Measurements from ENCODE around the gene IKZF1.

The IKZF1 gene

DNA sequence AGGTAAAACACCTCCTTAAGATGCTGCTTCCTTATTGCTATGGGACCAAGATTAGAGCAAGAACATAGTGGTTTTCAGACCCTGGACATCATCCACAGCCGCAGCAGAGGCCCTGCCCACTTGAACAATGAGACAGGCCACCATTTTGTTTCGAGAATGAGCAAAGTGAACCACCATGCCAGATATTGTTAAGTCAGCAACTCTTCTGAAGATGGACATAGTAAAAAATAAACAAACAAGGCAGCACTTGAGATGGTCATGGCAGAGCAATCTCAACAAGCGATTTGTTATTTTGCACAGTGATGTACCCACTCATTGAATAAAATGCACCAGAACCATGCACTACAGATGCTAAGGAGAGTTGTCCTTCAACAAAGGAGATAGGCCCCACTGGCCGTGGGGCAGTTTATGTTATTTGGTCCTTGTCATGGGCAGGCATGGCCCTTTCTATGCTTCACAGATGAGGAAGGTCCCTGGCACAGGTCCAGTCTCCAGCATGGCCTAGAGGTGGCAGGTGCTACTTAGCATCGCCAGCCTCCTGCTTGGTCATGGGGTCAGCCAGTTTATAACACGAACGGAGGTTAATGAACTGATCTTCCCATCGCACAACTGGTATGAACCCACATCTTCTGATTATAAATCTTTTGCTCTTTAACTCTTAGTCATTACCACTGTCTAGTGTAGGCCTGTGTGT lies 44.1 kb downstream of the IKZF1 start:
- Histone ChIP-seq H3K36me3 (replicated peaks; ENCODE audit: insufficient read depth, low read length) (peaks cover 7% of the 10 kb centered on the region; the same call in 1 of the 2 replicates), H3K27me3 (replicated peaks; ENCODE audit: insufficient read depth, low read length) (no peaks in the 10 kb centered on the region), H3K9ac (ENCODE audit: low read length) (no peak overlapping the region), H3K4me1 (ENCODE audit: low read length) (peaks cover 15% of the 10 kb centered on the region; the same call in 1 of the 2 replicates), H3K4me3 (ENCODE audit: low read length) (no peak overlapping the region), H3K9me3 (replicated peaks; ENCODE audit: insufficient read depth, low read length) (no peaks in the 10 kb centered on the region), H4K20me1 (ENCODE audit: insufficient read depth, low read length) (no peaks in the 10 kb centered on the region), H3K4me2 (ENCODE audit: low read depth, low read length) (no peak overlapping the region), H3K79me2 (ENCODE audit: low read length) (peaks cover 99% of the 10 kb centered on the region), H3K27ac (ENCODE audit: low read length) (no peak overlapping the region), H3F3A (ENCODE audit: insufficient read depth, low read length) (no peaks in the 10 kb centered on the region), H2AFZ (ENCODE audit: low read length) (no peak overlapping the region), H3K9me2 (replicated peaks; ENCODE audit: insufficient read depth, low read length) (no peaks in the 10 kb centered on the region)
- DNase-seq, result no peak
- TF ChIP-seq, protein P1, sequence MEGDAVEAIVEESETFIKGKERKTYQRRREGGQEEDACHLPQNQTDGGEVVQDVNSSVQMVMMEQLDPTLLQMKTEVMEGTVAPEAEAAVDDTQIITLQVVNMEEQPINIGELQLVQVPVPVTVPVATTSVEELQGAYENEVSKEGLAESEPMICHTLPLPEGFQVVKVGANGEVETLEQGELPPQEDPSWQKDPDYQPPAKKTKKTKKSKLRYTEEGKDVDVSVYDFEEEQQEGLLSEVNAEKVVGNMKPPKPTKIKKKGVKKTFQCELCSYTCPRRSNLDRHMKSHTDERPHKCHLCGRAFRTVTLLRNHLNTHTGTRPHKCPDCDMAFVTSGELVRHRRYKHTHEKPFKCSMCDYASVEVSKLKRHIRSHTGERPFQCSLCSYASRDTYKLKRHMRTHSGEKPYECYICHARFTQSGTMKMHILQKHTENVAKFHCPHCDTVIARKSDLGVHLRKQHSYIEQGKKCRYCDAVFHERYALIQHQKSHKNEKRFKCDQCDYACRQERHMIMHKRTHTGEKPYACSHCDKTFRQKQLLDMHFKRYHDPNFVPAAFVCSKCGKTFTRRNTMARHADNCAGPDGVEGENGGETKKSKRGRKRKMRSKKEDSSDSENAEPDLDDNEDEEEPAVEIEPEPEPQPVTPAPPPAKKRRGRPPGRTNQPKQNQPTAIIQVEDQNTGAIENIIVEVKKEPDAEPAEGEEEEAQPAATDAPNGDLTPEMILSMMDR (IDR thresholded peaks at IDR 0.05; ENCODE audit: low read length), result no peak
- no peak for TF ChIP-seq EZH2 (optimal IDR thresholded peaks at IDR 0.05; ENCODE audit: low read depth, low read length)
- TF ChIP-seq EZH2phosphoT487 (IDR thresholded peaks at IDR 0.05; ENCODE audit: low read length), result no peak

DNA sequence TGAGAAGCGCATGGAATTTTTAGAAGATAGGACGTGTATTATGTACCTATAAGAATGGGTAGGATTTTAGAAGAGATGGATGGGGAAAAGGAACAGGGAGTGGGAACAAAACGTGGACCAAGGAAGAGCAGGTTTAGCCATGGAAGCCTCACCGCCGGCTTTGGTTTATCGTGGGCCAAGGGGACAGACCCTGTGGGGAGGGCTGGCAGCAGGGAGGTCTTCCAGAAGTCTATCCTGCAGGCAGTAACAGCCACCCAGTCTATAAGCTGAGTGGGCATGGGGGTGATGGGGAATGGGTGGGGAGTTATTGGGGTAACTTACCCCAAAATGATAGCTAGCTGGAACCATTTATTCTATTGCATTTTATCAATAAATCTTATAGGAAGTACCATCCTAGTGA lies 44.9 kb downstream of the IKZF1 start:
- Histone ChIP-seq H3K4me2 (ENCODE audit: low read depth, low read length) (no peak overlapping the region), H3F3A (ENCODE audit: insufficient read depth, low read length) (no peaks in the 10 kb centered on the region)

DNA sequence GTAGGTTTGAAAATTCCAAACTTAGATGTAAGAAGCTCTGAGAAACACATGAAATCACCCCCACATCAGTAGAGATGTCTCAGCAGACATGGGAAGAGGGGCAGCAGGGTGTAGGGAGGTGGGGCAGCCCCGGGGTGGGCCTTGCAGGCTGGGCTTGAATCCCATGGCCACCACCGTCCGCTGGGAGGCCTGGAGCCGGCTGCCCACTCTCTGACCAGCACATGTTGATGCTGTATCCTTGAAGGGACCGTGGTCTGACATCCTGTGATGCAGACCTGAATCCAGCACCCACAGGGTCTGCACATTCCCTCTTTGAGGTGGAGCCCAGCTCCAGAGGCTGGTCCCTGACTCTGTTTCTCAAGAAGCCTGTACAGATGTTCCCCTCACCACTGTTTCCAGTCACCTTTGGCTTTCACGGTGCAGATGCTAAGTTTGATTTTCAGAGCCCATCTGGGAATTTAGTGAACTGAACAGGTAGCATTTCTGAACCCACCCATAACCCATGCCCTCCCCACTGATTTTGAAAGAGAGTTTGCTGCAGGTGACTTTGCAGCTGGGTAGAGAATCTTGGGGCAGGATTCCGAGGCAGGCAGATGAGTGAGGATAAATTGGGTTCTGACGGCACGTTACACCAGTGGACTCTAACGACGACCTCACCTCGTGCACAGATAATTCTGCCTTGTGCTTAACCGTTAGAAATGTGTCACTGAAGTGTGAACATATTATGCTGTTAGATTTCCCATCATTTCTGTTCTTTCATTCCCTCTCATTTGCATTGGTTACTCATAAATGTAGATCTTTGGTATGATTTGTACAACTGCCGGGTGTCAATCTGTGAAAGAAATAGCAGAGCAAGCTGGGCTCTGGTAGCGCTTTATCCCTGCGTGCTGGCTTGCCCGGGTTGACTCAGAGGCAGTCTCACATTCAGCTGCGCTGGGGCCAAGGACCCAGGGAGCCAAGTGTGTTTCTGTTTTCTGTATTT lies 45.7 kb downstream of the IKZF1 start:
- no peaks in the 10 kb centered on the region for H3F3A ChIP-seq (ENCODE audit: insufficient read depth, low read length)
- H3K4me3 ChIP-seq (ENCODE audit: low read length), result no peak overlapping the region
- H3K4me1 ChIP-seq (ENCODE audit: low read length), result peaks cover 15% of the 10 kb centered on the region; the same call in 1 of the 2 replicates
- no peaks in the 10 kb centered on the region for H3K9me2 ChIP-seq (replicated peaks; ENCODE audit: insufficient read depth, low read length)
- H3K27me3 ChIP-seq (replicated peaks; ENCODE audit: insufficient read depth, low read length), result no peaks in the 10 kb centered on the region
- H3K79me2 ChIP-seq (ENCODE audit: low read length), result peaks cover 99% of the 10 kb centered on the region
- no peaks in the 10 kb centered on the region for H4K20me1 ChIP-seq (ENCODE audit: insufficient read depth, low read length)
- DNase-seq, result no peak
- no peak overlapping the region for H2AFZ ChIP-seq (ENCODE audit: low read length)
- H3K4me2 ChIP-seq (ENCODE audit: low read depth, low read length), result no peak overlapping the region
- no peak overlapping the region for H3K27ac ChIP-seq (ENCODE audit: low read length)
- TF ChIP-seq, protein P1 (IDR thresholded peaks at IDR 0.05; ENCODE audit: low read length), result no peak
- TF ChIP-seq EZH2phosphoT487 (IDR thresholded peaks at IDR 0.05; ENCODE audit: low read length) (no peak), EZH2 (optimal IDR thresholded peaks at IDR 0.05; ENCODE audit: low read depth, low read length) (no peak)
- no peak overlapping the region for H3K9ac ChIP-seq (ENCODE audit: low read length)
- 0 out of 2 replicates have a peak, but pooled peaks cover 7% of the 10 kb centered on the region for H3K36me3 ChIP-seq (replicated peaks; ENCODE audit: insufficient read depth, low read length)
- H3K9me3 ChIP-seq (replicated peaks; ENCODE audit: insufficient read depth, low read length), result no peaks in the 10 kb centered on the region

More for the DNA sequence above, 44.9 kb downstream of the IKZF1 start:
- Histone ChIP-seq H3K79me2 (ENCODE audit: low read length) (peaks cover 99% of the 10 kb centered on the region), H4K20me1 (ENCODE audit: insufficient read depth, low read length) (no peaks in the 10 kb centered on the region), H3K4me1 (ENCODE audit: low read length) (peaks cover 15% of the 10 kb centered on the region; the same call in 1 of the 2 replicates), H2AFZ (ENCODE audit: low read length) (no peak overlapping the region), H3K9ac (ENCODE audit: low read length) (no peak overlapping the region), H3K9me3 (replicated peaks; ENCODE audit: insufficient read depth, low read length) (no peaks in the 10 kb centered on the region), H3K27me3 (replicated peaks; ENCODE audit: insufficient read depth, low read length) (no peaks in the 10 kb centered on the region), H3K27ac (ENCODE audit: low read length) (no peak overlapping the region), H3K9me2 (replicated peaks; ENCODE audit: insufficient read depth, low read length) (no peaks in the 10 kb centered on the region), H3K36me3 (replicated peaks; ENCODE audit: insufficient read depth, low read length) (peaks cover 7% of the 10 kb centered on the region; the same call in 1 of the 2 replicates), H3K4me3 (ENCODE audit: low read length) (no peak overlapping the region)
- no peak for DNase-seq
- no peak for TF ChIP-seq EZH2phosphoT487 (IDR thresholded peaks at IDR 0.05; ENCODE audit: low read length)

Data from MM.1S (cell line).